ENCODE results near the gene DMAC1. TPM values are rescaled to one million over a fixed set of nuclear protein-coding genes. Genes with fewer than 3 reads are reported as not detected.

Gene DMAC1, protein sequence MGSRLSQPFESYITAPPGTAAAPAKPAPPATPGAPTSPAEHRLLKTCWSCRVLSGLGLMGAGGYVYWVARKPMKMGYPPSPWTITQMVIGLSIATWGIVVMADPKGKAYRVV
- 97.8 TPM for total RNA-seq
- 10 to 100 TPM; 44.3 to 62.1 (median 55.5) TPM for polyA plus RNA-seq (ENCODE audit: insufficient read depth in 1 of 8, insufficient read length in 8 of 8, low replicate concordance in 1 of 8)
- long read RNA-seq, donor 1, transcript DMAC1-201 (2 exons, 2,755 nt), result major isoform, 29 of 29 reads
- long read RNA-seq, donor 1, partial matches to known transcripts, result 0 of 29 reads
- long read RNA-seq, donor 1, other reads (novel, unspliced or antisense), result 0 of 29 reads
- long read RNA-seq, donor 2, transcript DMAC1-201 (2 exons, 2,755 nt), result major isoform, 14 of 14 reads
- long read RNA-seq, donor 2, partial matches to known transcripts, result 0 of 14 reads
- long read RNA-seq, donor 2, other reads (novel, unspliced or antisense), result 0 of 14 reads
- long read RNA-seq, donor 3, transcript DMAC1-201 (2 exons, 2,755 nt), result major isoform, 78 of 86 reads
- long read RNA-seq, donor 3, partial matches to known transcripts, result 0 of 86 reads
- long read RNA-seq, donor 3, other reads (novel, unspliced or antisense), result 8 of 86 reads
- long read RNA-seq, donor 4, transcript DMAC1-201 (2 exons, 2,755 nt), result major isoform, 87 of 98 reads
- long read RNA-seq, donor 4, partial matches to known transcripts, result 0 of 98 reads
- long read RNA-seq, donor 4, other reads (novel, unspliced or antisense), result 11 of 98 reads
- long read RNA-seq, donor 5, transcript DMAC1-201 (2 exons, 2,755 nt), result major isoform, 164 of 181 reads
- long read RNA-seq, donor 5, partial matches to known transcripts, result 0 of 181 reads
- long read RNA-seq, donor 5, other reads (novel, unspliced or antisense), result 17 of 181 reads
- long read RNA-seq, donor 6, transcript DMAC1-201 (2 exons, 2,755 nt), result major isoform, 215 of 235 reads
- long read RNA-seq, donor 6, partial matches to known transcripts, result 0 of 235 reads
- long read RNA-seq, donor 6, other reads (novel, unspliced or antisense), result 20 of 235 reads
- long read RNA-seq, donor 7, transcript DMAC1-201 (2 exons, 2,755 nt), result major isoform, 141 of 154 reads
- long read RNA-seq, donor 7, partial matches to known transcripts, result 0 of 154 reads
- long read RNA-seq, donor 7, other reads (novel, unspliced or antisense), result 13 of 154 reads
- long read RNA-seq, donor 8, transcript DMAC1-201 (2 exons, 2,755 nt), result major isoform, 97 of 103 reads
- long read RNA-seq, donor 8, partial matches to known transcripts, result 0 of 103 reads
- long read RNA-seq, donor 8, other reads (novel, unspliced or antisense), result 6 of 103 reads
- long read RNA-seq, donor 9, transcript DMAC1-201 (2 exons, 2,755 nt), result major isoform, 99 of 104 reads
- long read RNA-seq, donor 9, partial matches to known transcripts, result 0 of 104 reads
- long read RNA-seq, donor 9, other reads (novel, unspliced or antisense), result 5 of 104 reads
- long read RNA-seq, donor 10, transcript DMAC1-201 (2 exons, 2,755 nt), result major isoform, 129 of 162 reads
- long read RNA-seq, donor 10, partial matches to known transcripts, result 16 of 162 reads
- long read RNA-seq, donor 10, other reads (novel, unspliced or antisense), result 17 of 162 reads
- long read RNA-seq, donor 11, transcript DMAC1-201 (2 exons, 2,755 nt), result major isoform, 107 of 123 reads
- long read RNA-seq, donor 11, partial matches to known transcripts, result 7 of 123 reads
- long read RNA-seq, donor 11, other reads (novel, unspliced or antisense), result 9 of 123 reads

GRCh38 chr9:7799234-7799943, at the start of gene DMAC1:
Gene DMAC1 (minus strand): TSS chr9:7799778. CDS start chr9:7799734, 44 bp downstream.
- Histone ChIP-seq H3K4me3 (ENCODE audit: low read length) (peak within 1 kb of the TSS; percentile 97), H3K27ac (ENCODE audit: low read length) (peak within 1 kb of the TSS; percentile 88), H3K4me1 (ENCODE audit: control insufficient read depth, insufficient read depth, low read length) (peaks cover 8% of the 10 kb centered on the region), H3K27me3 (ENCODE audit: control insufficient read depth, insufficient read depth, low read length) (no peaks in the 10 kb centered on the region), H3K9me3 (replicated peaks; ENCODE audit: control insufficient read depth, low read depth, low read length) (no peaks in the 10 kb centered on the region), H3K36me3 (ENCODE audit: control insufficient read depth, insufficient read depth, low read length) (peaks cover 12% of the 10 kb centered on the region)
- DNase-seq, result peak; percentile 95
- WGBS (ENCODE audit: insufficient coverage), result 0% methylated on average over 32 of the region's 46 CpGs

- H3K4me1 ChIP-seq (ENCODE audit: control insufficient read depth, insufficient read depth, low read length), result no peaks in the 10 kb centered on the region
- H3K4me3 ChIP-seq (ENCODE audit: low read length), result no peak overlapping the region
- H3K27ac ChIP-seq (ENCODE audit: low read length), result no peak overlapping the region
- H3K36me3 ChIP-seq (ENCODE audit: control insufficient read depth, insufficient read depth, low read length), result no peaks in the 10 kb centered on the region
- no peak for DNase-seq
- no peaks in the 10 kb centered on the region for H3K9me3 ChIP-seq (replicated peaks; ENCODE audit: control insufficient read depth, low read depth, low read length)
- H3K27me3 ChIP-seq (ENCODE audit: control insufficient read depth, insufficient read depth, low read length), result no peaks in the 10 kb centered on the region
- no CpG with 5 or more reads among the region's 1 CpG for WGBS (ENCODE audit: insufficient coverage)
Observed at GRCh38 chr9:7849362-7849761, 49.8 kb upstream of the DMAC1 start.

DNA sequence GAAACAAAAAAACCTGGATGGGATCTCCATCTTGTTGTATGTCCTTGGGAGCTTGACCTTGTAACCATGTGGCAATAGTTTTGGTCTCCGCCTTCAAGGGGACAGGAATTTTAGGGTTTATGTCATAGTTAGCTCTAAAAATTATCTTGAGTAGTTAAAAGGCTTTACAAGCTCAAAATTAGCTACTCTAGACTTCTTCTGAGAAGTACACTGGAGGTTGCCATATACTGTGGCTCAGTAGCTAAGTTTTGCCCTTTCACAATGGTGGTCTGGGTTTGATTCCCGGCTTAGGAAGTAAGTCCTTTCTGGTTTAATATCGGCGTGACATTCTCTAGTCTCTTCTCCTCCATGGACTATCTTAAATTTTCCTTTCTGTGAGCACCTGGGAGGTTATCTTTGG, 48.9 kb upstream of the DMAC1 start:
- H3K27me3 ChIP-seq (ENCODE audit: control insufficient read depth, insufficient read depth, low read length), result no peaks in the 10 kb centered on the region
- H3K9me3 ChIP-seq (replicated peaks; ENCODE audit: control insufficient read depth, low read depth, low read length), result no peaks in the 10 kb centered on the region
- no peaks in the 10 kb centered on the region for H3K36me3 ChIP-seq (ENCODE audit: control insufficient read depth, insufficient read depth, low read length)
- no peaks in the 10 kb centered on the region for H3K4me1 ChIP-seq (ENCODE audit: control insufficient read depth, insufficient read depth, low read length)
- DNase-seq, result no peak
- no CpG with 5 or more reads among the region's 4 CpGs for WGBS (ENCODE audit: insufficient coverage)
- H3K27ac ChIP-seq (ENCODE audit: low read length), result no peak overlapping the region
- H3K4me3 ChIP-seq (ENCODE audit: low read length), result no peak overlapping the region

GRCh38 chr9:7844242-7844641, 44.7 kb upstream of the DMAC1 start:
- 100% methylated on average over 1 of the region's 3 CpGs for WGBS (ENCODE audit: insufficient coverage)

DNA sequence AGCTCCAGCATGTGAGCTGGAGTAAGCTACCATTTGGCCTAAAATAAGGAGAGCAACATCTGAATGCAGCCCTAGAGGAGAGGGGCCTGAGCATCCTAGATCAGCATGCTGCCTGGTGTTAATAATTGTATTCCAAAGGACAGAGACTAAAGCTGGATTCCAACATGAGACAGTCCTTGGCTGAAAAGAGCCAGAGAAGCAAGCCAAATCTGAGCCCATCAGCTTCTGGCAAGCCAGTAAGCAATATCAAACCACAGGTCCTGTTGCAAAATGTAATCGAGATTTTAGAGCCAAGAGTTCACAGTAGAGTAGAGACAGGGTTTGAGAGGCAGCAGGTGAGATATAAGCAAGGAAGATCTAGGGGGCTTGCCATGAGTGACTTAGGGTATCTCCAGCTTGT, 42.3 kb upstream of the DMAC1 start:
- H3K36me3 ChIP-seq (ENCODE audit: control insufficient read depth, insufficient read depth, low read length), result no peaks in the 10 kb centered on the region
- H3K9me3 ChIP-seq (replicated peaks; ENCODE audit: control insufficient read depth, low read depth, low read length), result no peaks in the 10 kb centered on the region
- peaks cover 2% of the 10 kb centered on the region for H3K4me1 ChIP-seq (ENCODE audit: control insufficient read depth, insufficient read depth, low read length)
- no CpG with 5 or more reads among the region's 1 CpG for WGBS (ENCODE audit: insufficient coverage)
- H3K27me3 ChIP-seq (ENCODE audit: control insufficient read depth, insufficient read depth, low read length), result no peaks in the 10 kb centered on the region
- DNase-seq, result peak; percentile 22
- no peak overlapping the region for H3K4me3 ChIP-seq (ENCODE audit: low read length)
- H3K27ac ChIP-seq (ENCODE audit: low read length), result no peak overlapping the region

More at GRCh38 chr9:7844242-7844641, 44.7 kb upstream of the DMAC1 start:
- Histone ChIP-seq H3K36me3 (ENCODE audit: control insufficient read depth, insufficient read depth, low read length) (no peaks in the 10 kb centered on the region), H3K27me3 (ENCODE audit: control insufficient read depth, insufficient read depth, low read length) (no peaks in the 10 kb centered on the region), H3K27ac (ENCODE audit: low read length) (no peak overlapping the region), H3K4me1 (ENCODE audit: control insufficient read depth, insufficient read depth, low read length) (peaks cover 2% of the 10 kb centered on the region), H3K9me3 (replicated peaks; ENCODE audit: control insufficient read depth, low read depth, low read length) (no peaks in the 10 kb centered on the region), H3K4me3 (ENCODE audit: low read length) (no peak overlapping the region)
- peak; percentile 36 for DNase-seq

GRCh38 chr9:7834531-7834930, 35.0 kb upstream of the DMAC1 start:
- H3K27ac ChIP-seq (ENCODE audit: low read length), result no peak overlapping the region
- no peak for DNase-seq
- no peaks in the 10 kb centered on the region for H3K4me1 ChIP-seq (ENCODE audit: control insufficient read depth, insufficient read depth, low read length)
- WGBS (ENCODE audit: insufficient coverage), result no CpG with 5 or more reads among the region's 2 CpGs
- H3K9me3 ChIP-seq (replicated peaks; ENCODE audit: control insufficient read depth, low read depth, low read length), result no peaks in the 10 kb centered on the region
- H3K27me3 ChIP-seq (ENCODE audit: control insufficient read depth, insufficient read depth, low read length), result no peaks in the 10 kb centered on the region
- H3K36me3 ChIP-seq (ENCODE audit: control insufficient read depth, insufficient read depth, low read length), result no peaks in the 10 kb centered on the region
- no peak overlapping the region for H3K4me3 ChIP-seq (ENCODE audit: low read length)

DNA sequence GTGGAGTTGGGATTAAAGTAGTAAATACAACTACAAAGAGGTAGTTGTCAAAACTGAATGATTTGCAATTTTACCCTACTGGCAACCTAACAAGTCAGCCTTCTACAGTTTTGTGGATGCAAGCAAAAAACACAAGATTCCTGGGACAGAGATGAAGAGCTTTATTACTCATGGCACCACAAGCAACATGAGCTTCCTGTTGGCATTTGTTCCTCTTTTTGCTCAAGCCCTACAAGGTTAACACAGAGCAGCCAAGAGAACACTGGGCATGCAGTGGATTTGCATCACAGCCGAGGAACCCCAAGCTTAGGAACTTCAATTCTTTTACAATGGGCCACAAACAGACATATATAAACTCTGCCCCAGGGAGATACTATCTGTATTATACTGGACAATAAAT, 28.8 kb upstream of the DMAC1 start:
- WGBS (ENCODE audit: insufficient coverage), result no CpG with 5 or more reads among the region's 1 CpG

GRCh38 chr9:7827792-7828191, 28.2 kb upstream of the DMAC1 start:
- Histone ChIP-seq H3K4me1 (ENCODE audit: control insufficient read depth, insufficient read depth, low read length) (no peaks in the 10 kb centered on the region), H3K27ac (ENCODE audit: low read length) (no peak overlapping the region), H3K9me3 (replicated peaks; ENCODE audit: control insufficient read depth, low read depth, low read length) (no peaks in the 10 kb centered on the region), H3K36me3 (ENCODE audit: control insufficient read depth, insufficient read depth, low read length) (no peaks in the 10 kb centered on the region), H3K27me3 (ENCODE audit: control insufficient read depth, insufficient read depth, low read length) (no peaks in the 10 kb centered on the region), H3K4me3 (ENCODE audit: low read length) (no peak overlapping the region)
- DNase-seq, result no peak
- WGBS (ENCODE audit: insufficient coverage), result no CpG with 5 or more reads among the region's 3 CpGs

More for the DNA sequence above, 28.8 kb upstream of the DMAC1 start:
- no peaks in the 10 kb centered on the region for H3K4me1 ChIP-seq (ENCODE audit: control insufficient read depth, insufficient read depth, low read length)
- no peak overlapping the region for H3K4me3 ChIP-seq (ENCODE audit: low read length)
- H3K9me3 ChIP-seq (replicated peaks; ENCODE audit: control insufficient read depth, low read depth, low read length), result no peaks in the 10 kb centered on the region
- no peak overlapping the region for H3K27ac ChIP-seq (ENCODE audit: low read length)
- H3K27me3 ChIP-seq (ENCODE audit: control insufficient read depth, insufficient read depth, low read length), result no peaks in the 10 kb centered on the region
- peak; percentile 32 for DNase-seq
- H3K36me3 ChIP-seq (ENCODE audit: control insufficient read depth, insufficient read depth, low read length), result no peaks in the 10 kb centered on the region

DNA sequence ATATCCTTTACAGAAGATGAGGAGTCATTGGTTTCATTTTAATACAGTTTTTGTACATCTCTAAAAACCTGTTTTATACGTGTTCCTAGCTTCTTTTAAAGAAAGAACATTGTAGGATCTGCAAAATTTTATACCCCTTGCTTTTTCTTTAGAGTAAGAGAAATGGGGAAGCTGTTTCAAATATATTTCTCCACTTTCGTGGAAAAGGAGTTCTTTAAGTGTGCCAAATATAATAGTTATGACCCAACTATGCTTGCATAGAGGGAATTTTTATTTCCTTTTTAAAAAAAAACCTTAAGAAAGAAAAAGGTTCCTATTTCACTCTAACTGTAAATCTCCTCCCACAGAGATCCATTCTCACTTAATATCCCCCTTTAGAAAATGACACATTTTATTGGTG, 27.5 kb upstream of the DMAC1 start:
- H3K27ac ChIP-seq (ENCODE audit: low read length), result no peak overlapping the region
- H3K4me1 ChIP-seq (ENCODE audit: control insufficient read depth, insufficient read depth, low read length), result no peaks in the 10 kb centered on the region
- no CpG with 5 or more reads among the region's 2 CpGs for WGBS (ENCODE audit: insufficient coverage)
- no peaks in the 10 kb centered on the region for H3K9me3 ChIP-seq (replicated peaks; ENCODE audit: control insufficient read depth, low read depth, low read length)
- DNase-seq, result peak; percentile 19
- H3K4me3 ChIP-seq (ENCODE audit: low read length), result no peak overlapping the region
- no peaks in the 10 kb centered on the region for H3K36me3 ChIP-seq (ENCODE audit: control insufficient read depth, insufficient read depth, low read length)
- no peaks in the 10 kb centered on the region for H3K27me3 ChIP-seq (ENCODE audit: control insufficient read depth, insufficient read depth, low read length)
